AG09309 (cell line): ENCODE results near the gene ALG14.
A peak's percentile ranks its signal among the peaks of the same experiment; 100 is the strongest.
"Not testable (repeated sequence)": the region's sequence is repeated elsewhere in the genome, so short reads cannot be mapped to it uniquely, and the experiment has no call there.

Experiments
- DNase-seq: peaks from one replicate; pipeline ENCODE4 v3.0.0-alpha.2; 2010; ENCODE audit warnings: low read depth
- H3K4me3 ChIP-seq: 2 replicates; pipeline ENCODE4 v1.5.1; 2011; ENCODE audit warnings: mild to moderate bottlenecking, low read depth, low read length, moderate library complexity; ENCODE audit not compliant: control insufficient read depth
- CTCF ChIP-seq: IDR thresholded peaks from 2 replicates; pipeline ENCODE4 v1.5.1; 2011; ENCODE audit warnings: mild to moderate bottlenecking, low read depth, low read length, inconsistent platforms; ENCODE audit not compliant: insufficient read depth, control insufficient read depth; ENCODE audit errors: missing control alignments

ALG14 gene

GRCh38 chr1:94949681-94950661, 122.8 kb downstream of the ALG14 start:
- no peak for TF ChIP-seq CTCF
- DNase-seq: no peak
- no peak overlapping the region for H3K4me3 ChIP-seq

GRCh38 chr1:94947437-94947836, 125.3 kb downstream of the ALG14 start:
- H3K4me3 ChIP-seq: no peak overlapping the region
- no peak for TF ChIP-seq CTCF
- DNase-seq: peak; percentile 83

- H3K4me3 ChIP-seq: no peak overlapping the region
- TF ChIP-seq CTCF: no peak
- no peak for DNase-seq
These were observed 125.9 kb downstream of the ALG14 start for GRCh38 chr1:94946886-94947285.

- no peak overlapping the region for H3K4me3 ChIP-seq
- no peak for DNase-seq
- no peak for TF ChIP-seq CTCF
These were observed 130.3 kb downstream of the ALG14 start for GRCh38 chr1:94942171-94943128.

- not testable (repeated sequence) for DNase-seq, H3K4me3 ChIP-seq
These were observed 131.3 kb downstream of the ALG14 start for GRCh38 chr1:94941480-94941879.

- no peak for DNase-seq
- H3K4me3 ChIP-seq: no peak overlapping the region
- no peak for TF ChIP-seq CTCF
These were observed 132.0 kb downstream of the ALG14 start for GRCh38 chr1:94940738-94941137.

- no peak overlapping the region for H3K4me3 ChIP-seq
- no peak for DNase-seq
- no peak for TF ChIP-seq CTCF
These were observed 134.9 kb downstream of the ALG14 start for GRCh38 chr1:94937820-94938219.
